ENCODE data around the gene KPNA2.
"Not testable (repeated sequence)": the region's sequence is repeated elsewhere in the genome, so short reads cannot be mapped to it uniquely, and the experiment has no call there.

KPNA2 gene

DNA sequence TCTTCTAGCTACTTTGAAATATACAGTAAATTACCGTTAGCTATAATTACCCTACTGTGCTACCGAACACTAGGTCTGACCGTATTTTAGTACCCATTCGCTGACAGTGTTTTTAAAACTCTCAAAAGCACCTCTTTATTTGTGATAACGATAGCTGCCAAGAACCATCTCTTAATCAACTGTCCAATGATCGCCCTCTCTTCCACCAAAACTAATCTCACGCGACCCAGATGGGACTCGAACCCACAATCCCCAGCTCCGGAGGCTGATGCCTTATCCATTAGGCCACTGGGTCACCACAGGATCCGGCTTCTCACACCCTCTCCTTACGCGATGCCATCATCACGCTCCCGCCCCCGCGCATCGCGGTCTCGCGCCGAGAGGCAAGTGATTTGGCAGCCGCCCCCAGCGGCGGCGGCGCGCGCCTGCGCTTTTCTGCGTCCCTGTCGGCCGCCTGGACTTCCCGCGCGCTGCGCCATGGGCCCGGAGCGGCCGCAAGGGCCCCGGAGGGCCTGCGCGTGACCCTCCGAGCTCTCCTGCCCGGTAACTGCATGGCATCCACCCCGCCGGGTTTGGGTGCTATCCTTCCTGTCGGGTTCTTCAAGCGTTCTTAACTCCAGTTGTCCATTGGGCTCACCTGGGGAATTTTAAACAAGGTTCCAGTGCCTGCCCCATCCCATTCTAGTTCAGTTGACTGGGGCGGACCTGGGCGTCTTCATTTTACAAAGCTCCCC is 15.7 kb upstream of the KPNA2 start:
- in situ Hi-C loops (cut with MboI; ENCODE audit: low sequenced_read_pairs) = no loop called here

DNA sequence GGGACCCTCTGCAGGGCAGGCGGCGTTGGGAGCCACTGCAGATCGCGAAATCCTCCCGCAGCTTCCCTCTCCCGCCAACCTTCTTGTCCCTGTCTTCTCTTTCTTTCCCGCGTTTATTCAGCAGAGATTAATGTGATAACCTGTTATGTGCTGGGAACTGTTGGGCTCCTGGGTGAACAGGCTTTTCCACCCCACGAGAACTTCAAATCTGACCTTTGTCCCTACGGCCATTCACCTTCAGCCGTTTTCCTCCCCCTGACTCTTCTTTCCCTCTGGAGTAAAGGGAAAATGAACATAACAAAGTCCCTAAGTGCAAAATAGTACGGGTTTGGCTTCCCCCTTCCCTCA is 15.2 kb upstream of the KPNA2 start:
- in situ Hi-C loops (cut with MboI; ENCODE audit: low sequenced_read_pairs) = no loop called here

DNA sequence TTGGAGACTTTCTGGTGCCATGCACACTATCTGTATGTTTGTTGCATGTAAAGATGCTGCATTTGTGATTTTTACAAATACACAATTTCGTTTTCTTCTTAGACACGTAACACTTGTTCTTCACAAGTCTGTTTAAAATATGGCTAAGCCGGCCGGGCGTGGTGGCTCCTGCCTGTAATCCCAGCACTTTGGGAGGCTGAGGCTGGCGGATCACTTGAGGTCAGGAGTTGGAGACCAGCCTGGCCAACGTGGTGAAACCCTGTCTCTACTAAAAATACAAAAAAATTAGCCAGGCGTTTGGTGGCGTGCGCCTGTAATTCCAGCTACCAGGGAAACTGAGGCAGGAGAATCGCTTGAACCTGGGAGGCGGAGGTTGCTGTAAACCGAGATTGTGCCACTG is 14.7 kb upstream of the KPNA2 start:
- in situ Hi-C loops (cut with MboI; ENCODE audit: low sequenced_read_pairs) = not testable (repeated sequence)

DNA sequence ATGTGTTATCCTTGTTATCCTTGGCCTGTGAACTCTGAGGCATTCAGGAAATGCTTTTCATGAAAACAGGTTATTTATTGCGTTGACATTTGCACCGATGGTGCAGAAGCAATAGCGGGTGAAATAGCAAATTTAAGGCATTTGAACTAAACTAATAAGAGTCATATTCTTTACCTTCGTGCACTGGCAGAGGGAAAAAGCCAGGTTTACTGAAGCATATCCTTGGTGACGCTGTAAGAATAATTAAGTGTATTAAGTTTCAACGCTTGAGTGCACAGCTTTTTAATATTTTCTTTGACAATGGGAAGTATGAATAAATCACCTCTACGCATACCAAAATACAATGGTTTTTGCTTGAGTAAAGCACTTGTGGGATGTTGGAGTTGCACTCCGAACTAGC is 13.6 kb upstream of the KPNA2 start:
- in situ Hi-C loops (cut with MboI; ENCODE audit: low sequenced_read_pairs) = no loop called here

DNA sequence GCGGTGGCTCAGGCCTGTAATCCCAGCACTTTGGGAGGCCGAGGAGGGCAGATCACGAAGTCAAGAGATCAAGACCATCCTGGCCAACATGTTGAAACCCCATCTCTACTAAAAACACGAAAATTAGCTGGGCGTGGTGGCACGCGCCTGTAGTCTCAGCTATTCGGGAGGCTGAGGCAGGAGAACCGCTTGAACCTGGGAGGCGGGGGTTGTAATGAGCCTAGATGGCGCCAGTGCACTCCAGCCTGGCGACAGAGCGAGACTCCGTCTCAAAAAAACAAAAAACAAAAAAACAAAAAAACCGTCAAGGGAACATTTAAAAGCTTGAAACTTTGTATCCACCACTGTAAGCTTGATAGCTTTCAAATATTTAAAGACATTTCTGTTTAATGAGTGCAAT is 13.0 kb upstream of the KPNA2 start:
- in situ Hi-C loops (cut with MboI; ENCODE audit: low sequenced_read_pairs) = not testable (repeated sequence)

DNA sequence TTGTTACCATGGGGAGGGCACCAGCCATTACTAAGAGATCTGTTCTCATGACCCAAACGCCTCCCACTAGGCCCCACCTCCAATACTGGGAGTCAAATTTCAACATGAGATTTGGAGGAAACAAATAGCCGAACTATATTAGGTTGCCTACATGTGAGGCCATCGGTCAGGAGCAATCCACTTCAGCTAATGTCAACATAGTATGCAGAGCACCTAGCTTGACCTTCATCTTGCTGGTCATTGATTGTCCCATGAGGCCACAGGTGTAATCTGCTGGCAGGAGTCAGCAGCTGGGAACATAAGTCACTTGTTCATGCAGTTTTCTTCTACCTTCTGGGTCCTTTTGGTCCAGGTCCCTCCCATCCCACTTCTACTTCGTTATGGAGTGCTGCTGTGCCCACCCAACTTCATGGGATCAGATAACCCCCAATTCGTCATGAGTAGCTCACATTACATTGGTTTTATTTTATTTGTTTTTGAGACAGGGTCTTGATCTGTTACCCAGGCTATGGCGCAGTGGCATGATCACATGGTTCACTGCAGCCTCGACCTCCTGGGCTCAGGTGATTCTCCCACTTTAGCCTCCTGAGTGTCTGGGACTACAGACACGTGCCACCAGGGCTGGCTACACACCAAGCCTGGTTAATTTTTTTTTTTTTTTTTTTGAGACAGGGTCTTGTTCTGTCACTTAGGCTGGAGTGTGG is 5.9 kb upstream of the KPNA2 start:
- in situ Hi-C loops (cut with MboI; ENCODE audit: low sequenced_read_pairs) = no loop called here

DNA sequence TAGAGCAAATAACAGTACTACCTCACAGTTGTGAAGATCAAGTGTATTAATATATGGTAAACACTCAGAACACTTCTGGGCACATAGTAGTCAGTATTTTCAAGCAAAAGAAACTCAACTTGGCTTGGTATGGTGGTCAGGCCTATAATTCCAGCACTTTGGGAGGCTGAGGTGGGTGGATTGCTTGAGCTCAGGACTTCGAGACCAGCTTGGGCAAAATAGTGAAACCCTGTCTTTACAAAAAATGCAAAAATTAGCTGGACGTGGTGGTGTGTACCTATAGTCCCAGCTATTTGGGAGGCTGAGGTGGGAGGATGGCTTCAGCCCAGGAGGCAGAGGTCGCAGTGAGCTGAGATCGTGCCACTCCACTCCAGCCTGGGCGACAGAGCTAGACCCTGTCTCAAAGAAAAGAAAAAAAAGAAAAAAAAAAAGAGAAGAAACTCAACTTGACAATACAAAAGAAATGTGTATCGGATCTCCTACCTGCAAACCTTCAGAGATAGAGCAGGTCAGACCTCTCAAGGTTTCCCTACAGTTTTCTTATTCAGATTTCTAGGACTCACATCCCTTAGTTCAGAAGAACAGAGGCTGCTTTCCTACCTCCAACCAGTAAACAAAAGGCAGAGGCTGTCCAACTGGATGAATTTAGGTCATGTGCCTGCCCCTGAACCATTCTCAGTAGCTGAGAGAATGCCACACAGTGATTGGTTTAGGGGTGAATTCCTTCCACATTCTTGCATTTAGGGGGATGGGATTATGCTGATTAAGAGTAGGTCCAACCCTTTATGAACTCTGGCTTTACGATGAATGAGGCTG is 1.7 kb upstream of the KPNA2 start:
- in situ Hi-C loops (cut with MboI; ENCODE audit: low sequenced_read_pairs) = no loop called here

DNA sequence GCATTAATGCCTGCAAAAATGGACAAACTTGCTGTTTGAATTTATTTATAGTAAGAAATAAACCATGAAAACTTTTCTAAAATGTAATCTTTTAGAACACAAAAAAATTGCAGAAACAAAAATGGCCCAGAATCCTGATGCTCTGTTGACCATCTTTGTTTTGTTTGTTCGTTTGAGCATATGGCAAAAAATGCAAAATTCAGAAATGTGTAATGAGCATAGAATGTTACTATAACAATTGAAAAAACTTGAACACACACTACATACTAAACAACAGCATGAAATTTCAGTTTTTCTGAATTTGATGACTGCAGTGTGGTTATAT is 1.1 kb upstream of the KPNA2 start:
- in situ Hi-C loops (cut with MboI; ENCODE audit: low sequenced_read_pairs) = no loop called here

DNA sequence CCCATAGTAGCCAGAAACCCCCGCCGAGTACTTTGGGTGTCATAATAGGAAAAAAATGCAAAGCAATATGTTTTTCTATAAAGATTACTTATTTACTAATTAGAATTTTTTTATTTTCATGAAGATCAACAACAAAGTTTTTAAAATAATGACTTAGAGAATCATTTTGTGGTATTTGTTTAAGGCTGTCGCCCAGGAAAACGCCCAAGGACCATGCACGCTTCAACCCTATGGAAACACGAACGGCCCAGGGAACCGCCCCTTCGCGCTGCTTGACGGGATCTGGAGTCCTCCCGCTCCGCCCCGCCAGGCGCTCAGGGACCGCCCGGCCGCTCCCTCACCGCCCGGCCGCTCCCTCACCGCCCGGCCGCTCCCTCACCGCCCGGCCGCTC is 408 bp upstream of the KPNA2 start:
- in situ Hi-C loops (cut with MboI; ENCODE audit: low sequenced_read_pairs) = no loop called here

DNA sequence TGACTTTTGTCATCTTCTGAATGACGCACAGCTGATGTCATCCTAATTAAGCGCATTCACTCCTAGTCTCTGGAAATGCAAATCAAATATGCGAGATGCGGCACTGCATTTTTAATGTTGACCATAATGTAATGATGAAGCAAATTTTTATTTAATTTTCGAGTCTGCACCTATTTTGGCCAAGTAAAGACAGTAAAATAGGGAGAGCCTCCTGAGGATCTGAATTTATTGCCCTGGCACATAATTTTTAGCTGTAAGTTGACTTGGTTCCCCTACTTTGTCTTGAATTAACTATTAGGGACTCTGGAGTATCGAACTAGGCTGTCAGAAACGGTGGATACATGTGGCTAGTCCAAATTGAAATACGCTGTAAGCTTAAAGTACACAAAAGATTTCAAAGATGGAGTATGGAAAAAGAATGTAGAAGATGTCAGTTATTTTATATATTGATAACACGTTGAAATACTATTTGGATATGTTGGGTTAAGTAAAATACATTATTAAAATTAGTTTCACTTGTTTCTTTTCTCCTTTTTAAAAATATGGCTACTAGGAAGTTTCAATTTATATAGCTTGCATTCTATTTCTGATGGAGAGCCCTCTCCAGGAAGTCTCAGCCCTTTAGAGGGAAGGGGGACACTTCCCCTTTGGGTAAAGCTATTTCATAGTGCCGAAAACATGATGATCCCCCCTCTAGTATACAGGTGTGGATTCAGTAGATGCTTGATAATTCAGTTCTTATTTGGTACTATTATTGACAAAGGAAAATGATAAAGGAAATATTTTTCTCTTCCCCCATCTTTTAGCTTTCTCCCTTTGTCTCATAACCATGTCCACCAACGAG is 991 bp downstream of the KPNA2 start:
- in situ Hi-C loops (cut with MboI; ENCODE audit: low sequenced_read_pairs) = no loop called here

DNA sequence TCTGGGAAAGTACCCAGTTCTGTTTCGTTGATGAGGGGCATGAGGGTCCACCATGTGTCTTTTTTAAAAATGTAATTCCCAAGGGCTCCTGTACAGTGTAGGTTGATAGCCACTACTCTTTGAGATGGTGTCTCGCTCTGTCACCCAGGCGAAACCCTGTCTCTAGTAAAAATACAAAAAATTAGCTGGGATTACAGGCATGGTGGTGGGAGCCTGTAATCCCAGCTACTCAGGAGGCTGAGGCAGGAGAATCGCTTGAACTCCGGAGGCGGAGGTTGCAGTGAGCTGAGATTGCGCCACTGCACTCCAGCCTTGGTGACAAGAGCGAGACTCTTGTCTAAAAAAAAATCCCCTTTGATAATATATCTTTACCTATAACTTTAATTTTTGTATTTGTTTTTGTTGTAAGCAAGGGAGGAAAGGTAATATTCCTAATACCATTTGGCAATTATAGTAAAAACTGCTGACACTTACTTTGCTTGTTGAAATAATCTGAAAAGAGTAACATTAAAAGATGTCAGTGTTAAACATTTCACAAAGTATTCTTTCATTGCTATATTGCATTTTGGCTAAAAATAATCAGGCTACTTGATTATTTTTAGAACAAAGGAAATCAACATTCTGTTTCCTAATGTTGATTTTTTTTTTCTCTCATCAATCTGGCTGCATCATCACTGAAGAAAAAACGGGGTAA is 11.8 kb downstream of the KPNA2 start:
- in situ Hi-C loops (cut with MboI; ENCODE audit: low sequenced_read_pairs) = no loop called here

DNA sequence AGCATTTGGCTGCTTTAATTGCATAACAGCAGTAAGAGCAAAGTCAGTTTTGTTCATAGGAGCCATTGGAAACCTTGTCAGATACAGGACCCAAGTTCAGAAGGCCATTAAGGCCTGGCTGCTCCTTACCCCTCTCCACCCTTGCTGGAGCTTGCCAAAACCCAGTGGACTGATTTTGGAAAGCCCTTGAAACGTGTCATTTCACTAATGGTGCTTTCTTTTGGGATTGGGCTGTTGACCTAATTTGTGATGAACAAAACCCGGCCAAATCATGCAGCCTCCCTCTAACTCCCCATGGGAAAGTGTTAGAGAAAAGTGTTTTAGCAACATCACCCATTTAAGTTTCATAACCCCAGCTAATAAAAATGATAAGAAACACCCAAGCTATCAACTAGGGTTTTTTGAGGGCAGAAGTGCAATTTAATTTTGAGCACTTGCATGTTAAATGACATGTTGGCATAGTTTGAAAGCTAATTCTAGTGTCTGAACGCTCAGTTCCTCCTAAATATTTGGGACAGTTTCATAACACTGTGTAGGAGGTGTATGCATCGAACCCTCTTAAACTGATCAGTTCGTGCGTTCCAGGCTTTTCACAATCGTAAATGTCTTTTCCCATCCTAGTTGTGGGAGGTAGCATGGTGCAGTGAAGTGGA is 12.5 kb downstream of the KPNA2 start:
- in situ Hi-C loops (cut with MboI; ENCODE audit: low sequenced_read_pairs) = not testable (repeated sequence)

DNA sequence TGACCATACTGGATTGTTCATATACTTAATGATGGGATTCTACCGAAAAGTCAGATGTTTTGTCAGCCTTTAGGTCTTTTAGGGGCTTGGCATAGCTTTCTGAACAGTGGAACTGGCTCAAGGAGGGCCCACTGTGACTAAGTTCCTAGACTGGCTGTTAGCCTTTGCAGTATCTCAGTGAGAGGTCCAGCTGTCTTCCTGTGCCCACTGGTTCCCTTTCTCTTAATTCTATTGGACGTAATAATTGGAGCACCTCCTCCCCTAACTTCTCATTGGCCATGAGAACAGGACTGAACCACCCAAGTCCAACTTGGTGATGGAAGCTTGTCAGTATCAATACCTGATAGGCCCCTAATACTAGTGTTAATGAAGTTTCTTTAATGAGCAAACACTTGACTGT is 13.5 kb downstream of the KPNA2 start:
- in situ Hi-C loops (cut with MboI; ENCODE audit: low sequenced_read_pairs) = no loop called here

DNA sequence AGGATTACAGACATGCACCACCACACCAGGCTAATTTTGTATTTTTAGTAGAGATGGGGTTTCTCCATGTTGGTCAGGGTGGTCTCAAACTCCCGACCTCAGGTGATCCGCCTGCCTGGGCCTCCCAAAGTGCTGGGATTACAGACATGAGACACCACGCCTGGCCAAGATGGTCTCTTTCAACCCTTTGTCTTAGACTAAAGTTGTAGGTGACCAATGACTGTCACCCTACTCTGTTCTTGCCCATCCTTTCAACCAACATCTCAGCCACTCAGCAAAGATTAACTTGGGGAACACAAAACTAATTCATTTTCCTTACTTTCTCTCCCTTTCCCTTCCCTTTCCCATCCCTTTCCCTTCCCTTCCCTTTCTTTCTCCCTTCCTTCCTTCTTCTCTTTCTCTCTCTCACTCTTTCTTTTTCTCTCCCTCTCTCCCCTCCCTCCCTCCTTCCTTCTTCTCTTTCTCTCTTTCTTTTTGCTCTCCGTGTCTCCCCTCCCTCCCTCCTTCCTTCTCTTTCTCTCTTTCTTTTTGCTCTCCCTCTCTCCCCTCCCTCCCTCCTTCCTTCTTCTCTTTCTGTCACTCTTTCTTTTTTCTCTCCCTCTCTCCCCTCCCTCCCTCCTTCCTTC is 14.4 kb downstream of the KPNA2 start:
- in situ Hi-C loops (cut with MboI; ENCODE audit: low sequenced_read_pairs) = not testable (repeated sequence)

DNA sequence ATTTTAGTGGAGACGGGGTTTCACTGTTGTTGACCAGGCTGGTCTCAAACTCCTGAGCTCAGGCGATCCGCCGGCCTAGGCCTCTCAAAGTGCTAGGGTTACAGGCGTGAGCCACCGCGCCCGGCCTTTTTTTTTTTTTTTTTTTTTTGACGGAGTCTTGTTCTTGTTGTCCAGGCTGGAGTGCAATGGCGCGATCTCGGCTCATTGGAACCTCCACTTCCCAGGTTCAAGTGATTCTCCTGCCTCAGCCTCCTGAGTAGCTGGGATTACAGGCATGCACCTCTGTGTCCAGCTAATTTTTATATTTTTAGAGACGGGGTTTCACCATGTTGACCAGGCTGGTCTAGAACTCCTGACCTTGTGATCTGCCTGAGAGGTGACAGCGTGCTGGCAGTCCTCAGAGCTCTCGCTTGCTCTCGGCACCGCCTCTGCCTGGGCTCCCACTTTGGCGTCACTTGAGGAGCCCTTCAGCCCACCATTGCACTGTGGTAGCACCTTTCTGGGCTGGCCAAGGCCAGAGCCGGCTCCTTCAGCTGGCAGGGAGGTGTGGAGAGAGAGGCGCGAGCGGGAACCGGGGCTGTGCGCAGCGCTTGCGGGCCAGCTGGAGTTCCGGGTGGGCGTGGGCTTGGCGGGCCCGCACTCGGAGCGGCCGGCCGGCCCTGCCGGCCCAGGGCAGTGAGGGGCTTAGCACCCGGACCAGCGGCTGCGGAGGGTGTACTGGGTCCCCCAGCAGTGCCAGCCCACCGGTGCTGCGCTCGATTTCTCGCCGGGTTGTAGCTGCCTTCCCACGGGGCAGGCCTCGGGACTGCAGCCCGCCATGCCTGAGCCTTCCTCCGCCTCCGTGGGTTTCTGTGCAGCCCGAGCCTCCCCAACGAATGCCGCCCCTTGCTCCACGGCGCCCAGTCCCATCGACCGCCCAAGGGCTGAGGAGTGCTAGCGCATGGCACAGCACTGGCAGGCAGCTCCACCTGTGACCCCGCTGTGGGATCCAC is 16.1 kb downstream of the KPNA2 start:
- in situ Hi-C loops (cut with MboI; ENCODE audit: low sequenced_read_pairs) = not testable (repeated sequence)

DNA sequence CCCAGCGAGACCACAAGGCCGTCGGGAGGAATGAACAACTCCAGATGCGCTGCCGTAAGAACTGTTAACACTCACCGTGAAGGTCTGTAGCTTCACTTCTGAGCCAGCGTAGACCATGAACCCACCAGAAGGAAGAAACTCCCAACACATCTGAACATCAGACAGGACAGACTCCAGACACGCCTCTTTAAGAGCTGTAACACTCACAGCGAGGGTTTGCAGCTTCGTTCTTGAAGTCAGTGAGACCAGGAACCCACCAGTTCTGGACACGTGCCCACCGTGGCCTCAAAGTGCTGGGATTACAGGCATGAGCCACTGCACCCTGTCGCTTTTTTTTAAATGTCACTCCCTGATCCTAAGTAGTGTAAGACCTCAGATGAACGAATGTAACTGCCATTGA is 17.3 kb downstream of the KPNA2 start:
- in situ Hi-C loops (cut with MboI; ENCODE audit: low sequenced_read_pairs) = no loop called here

DNA sequence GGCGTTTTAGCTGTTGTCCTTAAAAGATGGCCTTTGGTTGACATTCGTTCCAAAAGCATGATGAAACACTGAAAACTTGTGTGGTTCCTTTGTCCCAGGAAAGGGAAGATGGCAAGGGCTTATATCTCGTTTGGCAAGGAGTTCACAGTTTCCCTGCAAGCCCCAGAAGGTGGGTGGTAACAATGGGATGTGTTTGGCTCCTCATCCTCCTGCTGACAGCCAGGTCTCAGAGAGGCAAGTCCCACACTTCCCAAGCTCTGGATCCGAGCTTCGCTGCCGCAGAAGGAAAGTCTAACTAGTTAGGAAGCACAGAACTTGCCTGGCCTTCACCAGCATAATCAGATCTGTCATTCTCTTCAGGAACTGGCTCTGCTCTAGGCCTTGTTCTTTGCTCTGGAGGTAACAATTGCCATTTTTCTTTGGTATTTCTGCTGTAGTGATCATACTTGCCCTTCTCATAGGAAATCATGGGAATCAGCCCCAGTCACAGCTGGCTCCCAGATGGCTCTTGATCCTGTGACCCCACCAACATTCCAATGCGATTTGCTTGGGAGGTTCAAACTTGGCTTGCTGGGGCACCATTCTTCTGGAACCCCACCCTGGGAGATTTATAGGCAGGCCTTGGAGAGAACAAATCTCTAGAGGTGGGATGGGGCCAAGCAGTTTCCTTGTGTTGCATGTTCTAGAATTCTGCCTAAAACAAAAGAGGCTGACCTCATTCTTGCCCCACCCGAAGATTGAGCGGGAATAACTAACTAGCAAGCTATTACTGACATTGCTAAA is 17.9 kb downstream of the KPNA2 start:
- in situ Hi-C loops (cut with MboI; ENCODE audit: low sequenced_read_pairs) = no loop called here

Data from HL-60/S4 treated with phorbol 12-myristate 13-acetate at 8.2 ng/mL for 4 days and 3 days (cell line).